Nephron progenitor cell (in vitro differentiated cells): ENCODE data around the gene TM4SF20.

Experiments used
- DNase-seq: peaks from one replicate; pipeline ENCODE4 v3.0.0; 2021
- H3K27ac Mint-ChIP-seq: 2 replicates; pipeline ENCODE4 v1.8.0; 2021; ENCODE audit warnings: mild to moderate bottlenecking, moderate library complexity, mixed read lengths
- H3K27me3 Mint-ChIP-seq: 2 replicates; pipeline ENCODE4 v1.8.0; 2021; ENCODE audit warnings: mild to moderate bottlenecking, low read depth, mixed read lengths; ENCODE audit not compliant: poor library complexity
- H3K36me3 Mint-ChIP-seq: 2 replicates; pipeline ENCODE4 v1.8.0; 2021; ENCODE audit warnings: low read depth, mixed read lengths
- H3K4me1 Mint-ChIP-seq: 2 replicates; pipeline ENCODE4 v1.8.0; 2021; ENCODE audit warnings: mixed read lengths
- H3K4me3 Mint-ChIP-seq: 2 replicates; pipeline ENCODE4 v1.8.0; 2021; ENCODE audit warnings: mild to moderate bottlenecking, moderate library complexity, mixed read lengths
- H3K9me3 Mint-ChIP-seq: 2 replicates; pipeline ENCODE4 v1.8.0; 2021; ENCODE audit warnings: mild to moderate bottlenecking, moderate library complexity, mixed read lengths
- TF ChIP-seq, protein P1 (sequence below): fragments of 200-600 bp; sonication (generic); IDR thresholded peaks from 2 replicates; pipeline ENCODE4 v1.5.0; 2021; ENCODE audit warnings: antibody characterized with exemption

Gene TM4SF20

DNA sequence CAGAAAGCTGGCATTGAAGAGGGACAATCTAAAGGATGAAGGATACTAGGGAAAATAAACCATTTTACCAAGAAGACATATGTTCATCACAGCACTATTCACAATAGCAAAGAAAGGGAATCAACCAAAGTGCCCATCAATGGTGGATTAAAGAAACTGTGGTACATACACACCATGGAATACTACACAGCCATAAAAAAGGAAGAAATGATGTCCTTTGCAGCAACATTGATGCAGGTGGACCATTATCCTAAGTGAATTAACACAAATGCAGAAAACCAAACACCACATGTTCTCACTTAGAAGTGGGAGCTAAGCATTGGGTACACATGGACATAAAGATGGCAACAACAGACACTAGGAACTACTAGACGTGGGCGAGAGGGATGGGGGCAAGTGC lies 61.3 kb downstream of the TM4SF20 start:
- Mint-ChIP-seq H3K27ac (no peak overlapping the region), H3K9me3 (peaks cover 44% of the 10 kb centered on the region), H3K36me3 (peaks cover 24% of the 10 kb centered on the region), H3K4me1 (no peaks in the 10 kb centered on the region), H3K4me3 (no peak overlapping the region), H3K27me3 (peaks cover 6% of the 10 kb centered on the region)
- TF ChIP-seq, protein P1, sequence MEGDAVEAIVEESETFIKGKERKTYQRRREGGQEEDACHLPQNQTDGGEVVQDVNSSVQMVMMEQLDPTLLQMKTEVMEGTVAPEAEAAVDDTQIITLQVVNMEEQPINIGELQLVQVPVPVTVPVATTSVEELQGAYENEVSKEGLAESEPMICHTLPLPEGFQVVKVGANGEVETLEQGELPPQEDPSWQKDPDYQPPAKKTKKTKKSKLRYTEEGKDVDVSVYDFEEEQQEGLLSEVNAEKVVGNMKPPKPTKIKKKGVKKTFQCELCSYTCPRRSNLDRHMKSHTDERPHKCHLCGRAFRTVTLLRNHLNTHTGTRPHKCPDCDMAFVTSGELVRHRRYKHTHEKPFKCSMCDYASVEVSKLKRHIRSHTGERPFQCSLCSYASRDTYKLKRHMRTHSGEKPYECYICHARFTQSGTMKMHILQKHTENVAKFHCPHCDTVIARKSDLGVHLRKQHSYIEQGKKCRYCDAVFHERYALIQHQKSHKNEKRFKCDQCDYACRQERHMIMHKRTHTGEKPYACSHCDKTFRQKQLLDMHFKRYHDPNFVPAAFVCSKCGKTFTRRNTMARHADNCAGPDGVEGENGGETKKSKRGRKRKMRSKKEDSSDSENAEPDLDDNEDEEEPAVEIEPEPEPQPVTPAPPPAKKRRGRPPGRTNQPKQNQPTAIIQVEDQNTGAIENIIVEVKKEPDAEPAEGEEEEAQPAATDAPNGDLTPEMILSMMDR, result no peak
- no peak for DNase-seq

- peaks cover 9% of the 10 kb centered on the region for H3K9me3 Mint-ChIP-seq
Measured at GRCh38 chr2:227313310-227313709, 65.8 kb downstream of the TM4SF20 start.

DNA sequence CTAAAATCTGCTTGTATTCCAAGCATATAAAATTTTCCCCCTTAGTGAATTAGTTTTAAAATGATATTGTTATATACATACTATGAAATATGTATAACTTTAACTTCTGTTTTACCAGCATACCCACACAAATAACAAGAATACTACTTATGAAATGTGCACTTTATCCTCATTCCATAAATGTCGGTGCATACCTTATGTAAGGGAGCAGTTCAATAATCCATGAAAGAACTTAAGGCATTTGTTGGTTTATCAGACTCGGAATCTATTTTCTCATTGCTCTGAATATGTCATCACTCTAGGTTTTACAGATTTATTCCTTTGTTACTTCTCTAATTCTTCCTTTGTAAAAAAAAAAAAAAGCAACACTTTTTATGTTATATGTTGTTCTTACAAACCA lies 66.5 kb downstream of the TM4SF20 start:
- DNase-seq, result no peak
- TF ChIP-seq, protein P1, result no peak
- H3K27ac Mint-ChIP-seq, result no peak overlapping the region
- no peaks in the 10 kb centered on the region for H3K36me3 Mint-ChIP-seq
- peaks cover 8% of the 10 kb centered on the region for H3K9me3 Mint-ChIP-seq
- no peak overlapping the region for H3K4me3 Mint-ChIP-seq
- H3K4me1 Mint-ChIP-seq, result no peaks in the 10 kb centered on the region
- no peaks in the 10 kb centered on the region for H3K27me3 Mint-ChIP-seq

More at GRCh38 chr2:227313310-227313709, 65.8 kb downstream of the TM4SF20 start:
- Mint-ChIP-seq H3K27me3 (no peaks in the 10 kb centered on the region), H3K36me3 (no peaks in the 10 kb centered on the region), H3K4me3 (no peak overlapping the region), H3K27ac (no peak overlapping the region), H3K4me1 (no peaks in the 10 kb centered on the region)
- TF ChIP-seq, protein P1, result no peak
- DNase-seq, result no peak
